OCI-LY1 (cell line): ENCODE results near the gene CYP11A1.

Experiments used
- H2AFZ ChIP-seq: fragments of 200-600 bp; sonication (generic), shearing (Covaris generic); 2 replicates; pipeline ENCODE4 v1.6.0; 2014; ENCODE audit warnings: antibody characterized with exemption, mild to moderate bottlenecking, low read length
- H3F3A ChIP-seq: fragments of 200-600 bp; sonication (generic), shearing (Covaris generic); 2 replicates; pipeline ENCODE4 v1.6.0; 2014; ENCODE audit warnings: mild to moderate bottlenecking, antibody characterized with exemption, low read length, moderate library complexity; ENCODE audit not compliant: insufficient read depth
- H3K27ac ChIP-seq: fragments of 200-600 bp; sonication (generic); 2 replicates; pipeline ENCODE4 v1.5.1; 2014; ENCODE audit warnings: low read length, mixed run types, mild to moderate bottlenecking, low read depth; ENCODE audit not compliant: poor library complexity, severe bottlenecking
- H3K27me3 ChIP-seq: fragments of 200-600 bp; sonication (generic); 2 replicates; pipeline ENCODE4 v1.6.0; 2014; ENCODE audit warnings: antibody characterized with exemption, mild to moderate bottlenecking, low read length, moderate library complexity; ENCODE audit not compliant: insufficient read depth
- H3K36me3 ChIP-seq: fragments of 200-600 bp; sonication (generic); 2 replicates; pipeline ENCODE4 v1.6.1; 2014; ENCODE audit warnings: mild to moderate bottlenecking, antibody characterized with exemption, low read length, moderate library complexity, mixed read lengths; ENCODE audit not compliant: insufficient read depth
- H3K4me1 ChIP-seq: fragments of 200-600 bp; sonication (generic); 2 replicates; pipeline ENCODE4 v1.5.1; 2014; ENCODE audit warnings: mild to moderate bottlenecking, low read length, moderate library complexity; ENCODE audit not compliant: insufficient read depth, severe bottlenecking
- H3K4me2 ChIP-seq: fragments of 200-600 bp; sonication (generic), shearing (Covaris generic); 2 replicates; pipeline ENCODE4 v1.6.1; 2014; ENCODE audit warnings: low read length
- H3K4me3 ChIP-seq: fragments of 200-600 bp; sonication (generic); 2 replicates; pipeline ENCODE4 v1.5.1; 2014; ENCODE audit warnings: low read length, low read depth, mild to moderate bottlenecking, mixed read lengths; ENCODE audit not compliant: poor library complexity, severe bottlenecking
- H3K79me2 ChIP-seq: fragments of 200-600 bp; shearing (Covaris generic); 2 replicates; pipeline ENCODE4 v1.6.1; 2016; ENCODE audit warnings: mixed run types, low read length, mixed read lengths; ENCODE audit not compliant: insufficient read depth
- H3K9ac ChIP-seq: fragments of 200-600 bp; sonication (generic), shearing (Covaris generic); 2 replicates; pipeline ENCODE4 v1.6.1; 2014; ENCODE audit warnings: mild to moderate bottlenecking, low read length, mixed read lengths
- H3K9me2 ChIP-seq: fragments of 200-600 bp; sonication (generic), shearing (Covaris generic); 2 replicates; pipeline ENCODE4 v1.6.1; 2014; ENCODE audit warnings: low read depth, mild to moderate bottlenecking, low read length, mixed read lengths
- H3K9me3 ChIP-seq: fragments of 200-600 bp; shearing (Covaris generic); 2 replicates; pipeline ENCODE4 v1.6.1; 2014; ENCODE audit warnings: low read length, mixed read lengths
- H4K20me1 ChIP-seq: fragments of 200-600 bp; sonication (generic), shearing (Covaris generic); 2 replicates; pipeline ENCODE4 v1.6.0; 2016; ENCODE audit warnings: mild to moderate bottlenecking, low read length; ENCODE audit not compliant: insufficient read depth
- EZH2 ChIP-seq: fragments of 200-600 bp; sonication (generic), shearing (Covaris generic); IDR thresholded peaks from 2 replicates; pipeline ENCODE4 v1.8.0; 2017; ENCODE audit warnings: borderline replicate concordance, mixed run types, mild to moderate bottlenecking, antibody characterized with exemption, low read length, moderate library complexity, mixed read lengths
- TF ChIP-seq, protein P1 (sequence below): fragments of 200-600 bp; sonication (generic), shearing (Covaris generic); IDR thresholded peaks from 2 replicates; pipeline ENCODE4 v1.5.1; 2017; ENCODE audit warnings: mild to moderate bottlenecking, antibody characterized with exemption, low read length, moderate library complexity, mixed read lengths

CYP11A1 gene

GRCh38 chr15:74412159-74412558, 44.7 kb upstream of the CYP11A1 start:
- H3K36me3 ChIP-seq: no peaks in the 10 kb centered on the region
- H3K9ac ChIP-seq: no peak overlapping the region
- H3K4me2 ChIP-seq: no peak overlapping the region
- no peak overlapping the region for H2AFZ ChIP-seq
- no peaks in the 10 kb centered on the region for H3K79me2 ChIP-seq
- no peaks in the 10 kb centered on the region for H4K20me1 ChIP-seq
- H3K27ac ChIP-seq: no peak overlapping the region
- no peaks in the 10 kb centered on the region for H3K9me3 ChIP-seq
- no peaks in the 10 kb centered on the region for H3F3A ChIP-seq
- no peak overlapping the region for H3K4me3 ChIP-seq
- H3K9me2 ChIP-seq: no peaks in the 10 kb centered on the region
- no peak for TF ChIP-seq EZH2
- TF ChIP-seq, protein P1, sequence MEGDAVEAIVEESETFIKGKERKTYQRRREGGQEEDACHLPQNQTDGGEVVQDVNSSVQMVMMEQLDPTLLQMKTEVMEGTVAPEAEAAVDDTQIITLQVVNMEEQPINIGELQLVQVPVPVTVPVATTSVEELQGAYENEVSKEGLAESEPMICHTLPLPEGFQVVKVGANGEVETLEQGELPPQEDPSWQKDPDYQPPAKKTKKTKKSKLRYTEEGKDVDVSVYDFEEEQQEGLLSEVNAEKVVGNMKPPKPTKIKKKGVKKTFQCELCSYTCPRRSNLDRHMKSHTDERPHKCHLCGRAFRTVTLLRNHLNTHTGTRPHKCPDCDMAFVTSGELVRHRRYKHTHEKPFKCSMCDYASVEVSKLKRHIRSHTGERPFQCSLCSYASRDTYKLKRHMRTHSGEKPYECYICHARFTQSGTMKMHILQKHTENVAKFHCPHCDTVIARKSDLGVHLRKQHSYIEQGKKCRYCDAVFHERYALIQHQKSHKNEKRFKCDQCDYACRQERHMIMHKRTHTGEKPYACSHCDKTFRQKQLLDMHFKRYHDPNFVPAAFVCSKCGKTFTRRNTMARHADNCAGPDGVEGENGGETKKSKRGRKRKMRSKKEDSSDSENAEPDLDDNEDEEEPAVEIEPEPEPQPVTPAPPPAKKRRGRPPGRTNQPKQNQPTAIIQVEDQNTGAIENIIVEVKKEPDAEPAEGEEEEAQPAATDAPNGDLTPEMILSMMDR: no peak
- H3K4me1 ChIP-seq: no peaks in the 10 kb centered on the region
- 0 out of 2 replicates have a peak, but pooled peaks cover 9% of the 10 kb centered on the region for H3K27me3 ChIP-seq

DNA sequence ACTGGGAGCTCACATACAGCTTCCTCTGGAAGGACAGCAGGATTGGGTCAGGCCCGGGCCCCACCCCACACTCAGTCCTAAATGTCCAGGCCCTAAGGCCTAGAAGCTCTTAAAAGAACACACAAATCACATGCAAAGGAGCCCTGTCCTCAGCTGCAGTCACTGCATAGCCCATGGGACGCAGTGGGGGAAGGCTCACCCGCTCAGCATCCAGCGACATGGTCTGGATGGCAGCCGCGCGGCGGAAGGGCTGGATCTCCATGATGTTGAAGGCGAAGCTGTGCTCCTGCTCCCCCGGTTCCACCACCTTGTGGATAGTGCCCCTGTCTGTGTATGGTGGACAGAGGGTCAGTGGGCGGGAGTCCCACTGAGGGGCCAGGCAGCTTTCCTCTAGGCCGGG, 44.2 kb upstream of the CYP11A1 start:
- H3K36me3 ChIP-seq: no peaks in the 10 kb centered on the region
- H3K9ac ChIP-seq: no peak overlapping the region
- H3K4me3 ChIP-seq: no peak overlapping the region
- H3K27me3 ChIP-seq: 0 out of 2 replicates have a peak, but pooled peaks cover 9% of the 10 kb centered on the region
- no peaks in the 10 kb centered on the region for H3K79me2 ChIP-seq
- H3K27ac ChIP-seq: no peak overlapping the region
- H3F3A ChIP-seq: no peaks in the 10 kb centered on the region
- no peak overlapping the region for H3K4me2 ChIP-seq
- H3K9me2 ChIP-seq: no peaks in the 10 kb centered on the region
- no peaks in the 10 kb centered on the region for H3K4me1 ChIP-seq
- H2AFZ ChIP-seq: no peak overlapping the region
- TF ChIP-seq, protein P1: no peak
- no peak for TF ChIP-seq EZH2
- no peaks in the 10 kb centered on the region for H3K9me3 ChIP-seq
- H4K20me1 ChIP-seq: no peaks in the 10 kb centered on the region

GRCh38 chr15:74410502-74410901, 43.1 kb upstream of the CYP11A1 start:
- Histone ChIP-seq H3K36me3 (no peaks in the 10 kb centered on the region), H2AFZ (no peak overlapping the region), H3K27me3 (0 out of 2 replicates have a peak, but pooled peaks cover 14% of the 10 kb centered on the region), H3F3A (no peaks in the 10 kb centered on the region), H3K9me2 (no peaks in the 10 kb centered on the region), H3K27ac (no peak overlapping the region), H3K4me2 (no peak overlapping the region), H3K79me2 (no peaks in the 10 kb centered on the region), H4K20me1 (no peaks in the 10 kb centered on the region), H3K4me3 (no peak overlapping the region), H3K9ac (no peak overlapping the region), H3K4me1 (no peaks in the 10 kb centered on the region), H3K9me3 (no peaks in the 10 kb centered on the region)
- TF ChIP-seq, protein P1: no peak
- TF ChIP-seq EZH2: no peak
